GM21786 (cell line): ENCODE measurements around the gene ABLIM2.
"Not testable (repeated sequence)": the region's sequence is repeated elsewhere in the genome, so short reads cannot be mapped to it uniquely, and the experiment has no call there.

ENCODE experiments used
- ATAC-seq: cut with Tn5 transposase; IDR thresholded peaks from one replicate; pipeline ENCODE4 v1.9.1; 2021; ENCODE audit not compliant: unreplicated experiment

Gene ABLIM2

GRCh38 chr4:7947927-7948326, 210.7 kb downstream of the ABLIM2 start:
- no peak for ATAC-seq

- no peak for ATAC-seq
Measured at GRCh38 chr4:7945709-7946380, 212.8 kb downstream of the ABLIM2 start.

- no peak for ATAC-seq
Measured at GRCh38 chr4:7944599-7945220, 213.9 kb downstream of the ABLIM2 start.

GRCh38 chr4:7943688-7944087, 214.9 kb downstream of the ABLIM2 start:
- ATAC-seq: not testable (repeated sequence)

- ATAC-seq: no peak
Measured at GRCh38 chr4:7943211-7943610, 215.4 kb downstream of the ABLIM2 start.

- ATAC-seq: no peak
Measured at GRCh38 chr4:7941965-7942496, 216.6 kb downstream of the ABLIM2 start.

GRCh38 chr4:7941111-7941964, 217.3 kb downstream of the ABLIM2 start:
- ATAC-seq: no peak

- ATAC-seq: peak; percentile 88
Measured at GRCh38 chr4:7939377-7940108, 219.1 kb downstream of the ABLIM2 start, which contains the start of gene AFAP1. AFAP1 (minus strand) TSS chr4:7939861; CDS start chr4:7872078, 67,783 bp downstream.

- no peak for ATAC-seq
Measured at GRCh38 chr4:7938609-7939376, 219.8 kb downstream of the ABLIM2 start.

- no peak for ATAC-seq
Measured at GRCh38 chr4:7938266-7938608, 220.4 kb downstream of the ABLIM2 start.

- ATAC-seq: no peak
Measured at GRCh38 chr4:7937006-7937405, 221.6 kb downstream of the ABLIM2 start.

GRCh38 chr4:7933651-7934510, 224.7 kb downstream of the ABLIM2 start:
- no peak for ATAC-seq

- ATAC-seq: no peak
Measured at GRCh38 chr4:7932287-7932686, 226.3 kb downstream of the ABLIM2 start.

GRCh38 chr4:7929118-7929951, 229.3 kb downstream of the ABLIM2 start:
- ATAC-seq: no peak

- no peak for ATAC-seq
Measured at GRCh38 chr4:7928711-7929110, 229.9 kb downstream of the ABLIM2 start.

GRCh38 chr4:7926822-7927221, 231.8 kb downstream of the ABLIM2 start:
- ATAC-seq: no peak

GRCh38 chr4:7924570-7924969, 234.0 kb downstream of the ABLIM2 start:
- ATAC-seq: no peak

- no peak for ATAC-seq
Measured at GRCh38 chr4:7924163-7924562, 234.4 kb downstream of the ABLIM2 start.
